MCF 10A (cell line): ENCODE measurements around the gene PDZD7. TPM values are rescaled to one million over a fixed set of nuclear protein-coding genes. Genes with fewer than 3 reads are reported as not detected.

Source experiments
- BruUV-seq: library from RNA; stranded (reverse); fragments of 400-500 nt; replicated peaks from 2 replicates; lab custom pipeline; 2021; lab: Mats Ljungman, UMichigan
- CTCF ChIA-PET: fragments of 300-600 bp; sonication (Branson Sonifier 250); formaldehyde crosslinking; extraction: SDS; loops from one replicate; lab custom pipeline; 2021; ENCODE audit warnings: antibody characterized with exemption, inconsistent platforms; lab: Yijun Ruan, JAX
- POLR2A ChIA-PET: fragments of 300-600, 350-650 bp; sonication (Branson Sonifier 250); formaldehyde crosslinking; extraction: SDS; loops from one replicate; lab custom pipeline; 2020; ENCODE audit warnings: antibody characterized with exemption, inconsistent platforms; lab: Yijun Ruan, JAX
- DNase-seq: peaks from one replicate; pipeline ENCODE4 v3.0.0-alpha.2; 2018; ENCODE audit not compliant: unreplicated experiment
- H3K27ac Mint-ChIP-seq: one replicate; pipeline ENCODE4 v1.8.0; 2022; ENCODE audit warnings: mild to moderate bottlenecking, low read depth, mixed read lengths; ENCODE audit not compliant: unreplicated experiment
- H3K27me3 Mint-ChIP-seq: one replicate; pipeline ENCODE4 v1.8.0; 2022; ENCODE audit warnings: mixed read lengths; ENCODE audit not compliant: insufficient read depth, unreplicated experiment
- H3K36me3 Mint-ChIP-seq: one replicate; pipeline ENCODE4 v1.8.0; 2022; ENCODE audit warnings: mild to moderate bottlenecking, moderate library complexity, mixed read lengths; ENCODE audit not compliant: insufficient read depth, unreplicated experiment
- H3K4me1 Mint-ChIP-seq: one replicate; pipeline ENCODE4 v1.8.0; 2022; ENCODE audit warnings: mixed read lengths; ENCODE audit not compliant: insufficient read depth, unreplicated experiment
- H3K4me3 Mint-ChIP-seq: one replicate; pipeline ENCODE4 v1.8.0; 2022; ENCODE audit warnings: mild to moderate bottlenecking, moderate library complexity, mixed read lengths; ENCODE audit not compliant: unreplicated experiment
- H3K9me3 Mint-ChIP-seq: one replicate; pipeline ENCODE4 v1.8.0; 2022; ENCODE audit warnings: mixed read lengths; ENCODE audit not compliant: unreplicated experiment
- intact Hi-C: fragments of 100-400 bp; cut with micrococcal nuclease; formaldehyde crosslinking; loops from 2 replicates; pipeline ENCODE4 v1.14.1; 2022
- total RNA-seq: library from RNA; stranded (reverse); gene quantifications from 2 replicates; pipeline ENCODE4 v1.2.3, GENCODE V29; 2022
- TF ChIP-seq, protein P1 (sequence below): fragments of 200-600 bp; IDR thresholded peaks from one replicate; pipeline ENCODE4 v1.8.0; 2022; ENCODE audit warnings: antibody characterized with exemption, mild to moderate bottlenecking; ENCODE audit not compliant: unreplicated experiment

PDZD7 gene
- total RNA-seq, 1 experiment from 2014 or later: 0.58 TPM

GRCh38 chr10:100970076-100970913 lies 60.6 kb downstream of the PDZD7 start:
- ChIA-PET POLR2A (interaction anchor here (1.1 kb wide), 1 partner anchor 9 kb away, joined by 3 read pairs; no protein-coding TSS in a partner anchor), CTCF (interaction anchor here (0.5 to 1.4 kb wide), 3 partner anchors 13 to 37 kb away, joined by 3 to 5 read pairs (median 4); no protein-coding TSS in a partner anchor)
- intact Hi-C loops: no loop called here
- DNase-seq: no peak
- no peaks in the 10 kb centered on the region for H3K9me3 Mint-ChIP-seq
- TF ChIP-seq, protein P1, sequence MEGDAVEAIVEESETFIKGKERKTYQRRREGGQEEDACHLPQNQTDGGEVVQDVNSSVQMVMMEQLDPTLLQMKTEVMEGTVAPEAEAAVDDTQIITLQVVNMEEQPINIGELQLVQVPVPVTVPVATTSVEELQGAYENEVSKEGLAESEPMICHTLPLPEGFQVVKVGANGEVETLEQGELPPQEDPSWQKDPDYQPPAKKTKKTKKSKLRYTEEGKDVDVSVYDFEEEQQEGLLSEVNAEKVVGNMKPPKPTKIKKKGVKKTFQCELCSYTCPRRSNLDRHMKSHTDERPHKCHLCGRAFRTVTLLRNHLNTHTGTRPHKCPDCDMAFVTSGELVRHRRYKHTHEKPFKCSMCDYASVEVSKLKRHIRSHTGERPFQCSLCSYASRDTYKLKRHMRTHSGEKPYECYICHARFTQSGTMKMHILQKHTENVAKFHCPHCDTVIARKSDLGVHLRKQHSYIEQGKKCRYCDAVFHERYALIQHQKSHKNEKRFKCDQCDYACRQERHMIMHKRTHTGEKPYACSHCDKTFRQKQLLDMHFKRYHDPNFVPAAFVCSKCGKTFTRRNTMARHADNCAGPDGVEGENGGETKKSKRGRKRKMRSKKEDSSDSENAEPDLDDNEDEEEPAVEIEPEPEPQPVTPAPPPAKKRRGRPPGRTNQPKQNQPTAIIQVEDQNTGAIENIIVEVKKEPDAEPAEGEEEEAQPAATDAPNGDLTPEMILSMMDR: no peak
- no peaks in the 10 kb centered on the region for H3K27me3 Mint-ChIP-seq
- H3K4me1 Mint-ChIP-seq: no peaks in the 10 kb centered on the region
- no TSS peak for BruUV-seq
- peak overlapping the region; percentile 66 for H3K4me3 Mint-ChIP-seq
- H3K36me3 Mint-ChIP-seq: peaks cover 8% of the 10 kb centered on the region
- H3K27ac Mint-ChIP-seq: no peak overlapping the region

- no TSS peak for BruUV-seq
- H3K27me3 Mint-ChIP-seq: no peaks in the 10 kb centered on the region
- H3K4me1 Mint-ChIP-seq: no peaks in the 10 kb centered on the region
- H3K36me3 Mint-ChIP-seq: peaks cover 16% of the 10 kb centered on the region
- TF ChIP-seq, protein P1: peak; percentile 69
- CTCF ChIA-PET: interaction anchor here (0.5 to 1.4 kb wide), 6 partner anchors 12 to 45 kb away, joined by 3 to 6 read pairs (median 4); no protein-coding TSS in a partner anchor
- H3K27ac Mint-ChIP-seq: no peak within 1 kb of the TSS
- H3K4me3 Mint-ChIP-seq: peak within 1 kb of the TSS; percentile 66
- intact Hi-C loops: no loop called here
- POLR2A ChIA-PET: interaction anchor here (1.6 kb wide), 1 partner anchor 11 kb away, joined by 3 read pairs; no protein-coding TSS in a partner anchor
- H3K9me3 Mint-ChIP-seq: no peaks in the 10 kb centered on the region
- peak; percentile 16 for DNase-seq
Observed at GRCh38 chr10:100969187-100970075, 61.5 kb downstream of the PDZD7 start, which contains the start of gene SEMA4G. Gene SEMA4G, plus strand, starts transcription at chr10:100969504. Its CDS starts 3,409 bp downstream, at chr10:100972913.

DNA sequence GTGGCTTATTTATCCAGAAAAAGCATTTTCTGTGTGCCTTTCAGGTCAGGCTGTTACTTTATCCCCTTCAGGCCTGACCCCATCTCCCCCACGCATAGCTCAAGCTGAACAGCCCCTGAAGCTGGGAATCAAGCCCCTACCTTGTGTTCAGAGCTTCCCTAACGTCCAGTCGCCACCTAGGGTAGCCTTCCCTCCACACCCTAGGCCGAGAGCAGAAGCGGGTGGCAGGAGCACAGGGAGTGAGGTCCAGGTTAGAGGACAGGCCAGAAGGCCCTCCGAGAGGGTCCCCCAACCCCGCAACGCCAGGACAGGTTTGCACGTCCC lies 62.1 kb downstream of the PDZD7 start:
- CTCF ChIA-PET: interaction anchor here (0.7 to 0.8 kb wide), 3 partner anchors 11 to 46 kb away, joined by 3 to 6 read pairs (median 3); no protein-coding TSS in a partner anchor
- TF ChIP-seq, protein P1: no peak
- no peak overlapping the region for H3K27ac Mint-ChIP-seq
- POLR2A ChIA-PET: interaction anchor here (1.6 kb wide), 1 partner anchor 11 kb away, joined by 3 read pairs; no protein-coding TSS in a partner anchor
- DNase-seq: no peak
- H3K4me1 Mint-ChIP-seq: no peaks in the 10 kb centered on the region
- BruUV-seq: no TSS peak
- H3K27me3 Mint-ChIP-seq: no peaks in the 10 kb centered on the region
- peaks cover 22% of the 10 kb centered on the region for H3K36me3 Mint-ChIP-seq
- intact Hi-C loops: no loop called here
- H3K9me3 Mint-ChIP-seq: no peaks in the 10 kb centered on the region
- H3K4me3 Mint-ChIP-seq: peak overlapping the region; percentile 66
